ENCODE data around the gene ASIC2. TPM values are rescaled to one million over a fixed set of nuclear protein-coding genes. Genes with fewer than 3 reads are reported as not detected.

The ASIC2 gene
- polyA plus RNA-seq, 6 donors from 2014 or later = not detected

- H3K36me3 Mint-ChIP-seq = no peaks in the 10 kb centered on the region
- no peak overlapping the region for H3K4me3 Mint-ChIP-seq
- H3K9me3 Mint-ChIP-seq = peaks cover 0 to 12% (median 5%) of the 10 kb centered on the region in 7 donors
- peaks cover 14 to 29% (median 18%) of the 10 kb centered on the region in 3 donors for H3K27me3 Mint-ChIP-seq
- no peak overlapping the region for H3K27ac Mint-ChIP-seq
- DNase-seq (no peak), ATAC-seq (ENCODE audit: low read depth in 2 of 2) (no peak)
- no peaks in the 10 kb centered on the region for H3K4me1 Mint-ChIP-seq
Measured at GRCh38 chr17:33056399-33057146, 236.5 kb downstream of the ASIC2 start.

GRCh38 chr17:33055746-33056145 is 237.3 kb downstream of the ASIC2 start:
- Mint-ChIP-seq H3K4me3 (no peak overlapping the region), H3K27ac (no peak overlapping the region)
- DNase-seq = no peak

DNA sequence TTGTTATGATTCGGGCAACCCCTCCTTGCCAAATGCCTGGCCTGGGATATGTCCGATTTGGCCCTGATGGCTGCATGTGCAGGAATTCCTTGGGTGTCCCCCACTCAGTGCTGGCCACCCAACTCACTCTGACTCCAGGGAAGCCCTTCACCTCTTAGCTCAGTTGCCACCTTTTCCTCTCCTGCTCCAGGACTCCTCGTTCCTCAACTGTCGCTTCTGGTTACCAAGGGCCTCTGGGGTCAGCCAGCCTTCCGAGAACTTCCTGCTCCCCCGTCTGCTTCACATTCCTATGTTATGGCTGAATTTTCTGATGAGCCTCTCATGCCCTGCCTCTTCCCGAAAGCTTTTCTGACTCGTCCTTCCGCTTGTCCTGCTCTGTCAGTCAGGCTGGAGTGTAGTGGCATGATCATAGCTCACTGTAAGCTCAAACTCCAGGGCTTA is 237.9 kb downstream of the ASIC2 start:
- no peaks in the 10 kb centered on the region for H3K4me1 Mint-ChIP-seq
- no peak overlapping the region for H3K27ac Mint-ChIP-seq
- peaks cover 14 to 31% (median 18%) of the 10 kb centered on the region in 3 donors for H3K27me3 Mint-ChIP-seq
- H3K9me3 Mint-ChIP-seq = peaks cover 0 to 5% (median under 1%) of the 10 kb centered on the region in 7 donors
- no peak for DNase-seq
- ATAC-seq (ENCODE audit: low read depth in 2 of 2) = no peak
- peak overlapping the region in 1 of 8 donors; percentile 29 for H3K4me3 Mint-ChIP-seq
- H3K36me3 Mint-ChIP-seq = no peaks in the 10 kb centered on the region

More at GRCh38 chr17:33055746-33056145, 237.3 kb downstream of the ASIC2 start:
- H3K9me3 Mint-ChIP-seq = peaks cover 0 to 7% (median 5%) of the 10 kb centered on the region in 7 donors
- no peaks in the 10 kb centered on the region for H3K36me3 Mint-ChIP-seq
- H3K4me1 Mint-ChIP-seq = no peaks in the 10 kb centered on the region
- H3K27me3 Mint-ChIP-seq = peaks cover 14 to 31% (median 18%) of the 10 kb centered on the region in 3 donors
- no peak for ATAC-seq (ENCODE audit: low read depth in 2 of 2)

DNA sequence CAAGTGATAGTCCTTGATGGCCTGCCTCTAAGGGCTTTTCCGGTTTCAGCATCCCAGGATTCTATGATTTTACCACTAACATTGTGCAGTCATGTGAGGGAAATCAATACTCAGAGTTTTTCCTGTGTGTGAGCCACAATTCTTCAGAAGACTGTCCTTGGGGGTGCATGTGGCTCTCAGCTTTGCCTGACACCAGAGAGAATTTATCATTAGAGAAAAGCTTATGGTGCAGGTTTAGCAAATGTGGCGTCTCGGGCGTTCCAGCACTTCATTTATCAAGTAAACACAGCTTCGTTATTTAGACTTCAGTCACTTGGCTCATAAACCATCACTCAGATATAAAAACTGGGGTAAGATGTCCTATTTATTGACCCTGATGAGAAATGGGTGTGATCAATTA is 238.7 kb downstream of the ASIC2 start:
- H3K36me3 Mint-ChIP-seq = no peaks in the 10 kb centered on the region
- H3K27me3 Mint-ChIP-seq = peaks cover 14 to 31% (median 18%) of the 10 kb centered on the region in 3 donors
- ATAC-seq (ENCODE audit: low read depth in 2 of 2) (no peak), DNase-seq (no peak)
- no peaks in the 10 kb centered on the region for H3K4me1 Mint-ChIP-seq
- H3K9me3 Mint-ChIP-seq = peaks cover 0 to 2% (median 0%) of the 10 kb centered on the region in 7 donors
- H3K4me3 Mint-ChIP-seq = no peak overlapping the region
- H3K27ac Mint-ChIP-seq = no peak overlapping the region

GRCh38 chr17:33053676-33054075 is 239.4 kb downstream of the ASIC2 start:
- H3K9me3 Mint-ChIP-seq = peaks cover 0 to 2% (median 0%) of the 10 kb centered on the region in 7 donors
- no peak for DNase-seq
- no peaks in the 10 kb centered on the region for H3K4me1 Mint-ChIP-seq
- peak overlapping the region in 1 of 8 donors; percentile 0 for H3K4me3 Mint-ChIP-seq
- H3K27ac Mint-ChIP-seq = no peak overlapping the region
- no peaks in the 10 kb centered on the region for H3K36me3 Mint-ChIP-seq
- ATAC-seq (ENCODE audit: low read depth in 2 of 2) = no peak
- peaks cover 11 to 31% (median 22%) of the 10 kb centered on the region in 3 donors for H3K27me3 Mint-ChIP-seq

DNA sequence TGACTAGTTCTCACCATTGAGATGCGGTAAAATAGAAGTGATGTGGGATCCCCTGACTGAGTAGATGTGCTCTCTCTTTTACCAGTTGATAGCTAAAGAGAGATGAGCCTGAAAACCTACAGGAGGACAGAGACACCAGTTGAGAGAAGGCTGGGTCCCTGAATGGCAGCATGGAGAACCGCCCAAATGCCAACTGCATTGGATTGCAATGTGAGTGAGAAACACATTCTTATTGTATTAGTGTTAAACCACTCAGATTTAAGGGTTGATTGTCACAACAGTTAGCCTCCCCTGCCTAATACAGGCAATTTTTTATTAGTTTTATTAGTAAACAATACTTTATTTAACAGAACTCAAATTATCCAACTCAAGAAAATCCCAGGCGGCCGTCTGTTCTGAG is 240.2 kb downstream of the ASIC2 start:
- ATAC-seq (ENCODE audit: low read depth in 2 of 2) (no peak), DNase-seq (no peak)
- H3K36me3 Mint-ChIP-seq = no peaks in the 10 kb centered on the region
- H3K4me3 Mint-ChIP-seq = no peak overlapping the region
- H3K27ac Mint-ChIP-seq = no peak overlapping the region
- no peaks in the 10 kb centered on the region for H3K4me1 Mint-ChIP-seq
- H3K27me3 Mint-ChIP-seq = peaks cover 12 to 31% (median 23%) of the 10 kb centered on the region in 3 donors
- no peaks in the 10 kb centered on the region for H3K9me3 Mint-ChIP-seq

DNA sequence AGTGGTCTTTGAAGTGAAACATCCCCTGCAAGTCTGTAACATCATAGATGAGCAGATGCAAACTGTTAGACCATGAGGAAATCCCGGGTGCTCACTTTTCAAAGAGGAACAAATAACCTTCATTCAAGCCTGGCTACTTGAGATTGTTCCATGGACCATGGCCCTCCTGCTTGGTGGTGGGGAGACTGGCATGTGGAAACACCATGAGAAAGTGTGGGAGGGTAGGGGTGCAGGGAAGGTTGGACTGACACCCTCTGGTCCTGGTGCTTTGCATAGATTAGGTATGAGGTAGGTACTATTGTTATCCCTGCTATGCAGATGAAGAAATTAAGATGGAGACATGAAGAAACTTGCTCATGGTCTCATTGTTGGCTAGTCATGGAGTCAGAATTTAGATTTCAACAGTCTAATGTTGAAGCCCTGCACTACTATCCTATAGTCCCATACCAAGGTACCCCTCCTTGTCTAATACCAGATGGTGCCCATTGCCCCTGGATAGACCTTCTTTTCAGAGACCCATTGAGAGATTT is 242.4 kb downstream of the ASIC2 start:
- DNase-seq (no peak), ATAC-seq (ENCODE audit: low read depth in 2 of 2) (no peak)
- no peak overlapping the region for H3K27ac Mint-ChIP-seq
- no peak overlapping the region for H3K4me3 Mint-ChIP-seq
- no peaks in the 10 kb centered on the region for H3K36me3 Mint-ChIP-seq
- peaks cover 12 to 30% (median 21%) of the 10 kb centered on the region in 3 donors for H3K27me3 Mint-ChIP-seq
- no peaks in the 10 kb centered on the region for H3K4me1 Mint-ChIP-seq
- no peaks in the 10 kb centered on the region for H3K9me3 Mint-ChIP-seq

DNA sequence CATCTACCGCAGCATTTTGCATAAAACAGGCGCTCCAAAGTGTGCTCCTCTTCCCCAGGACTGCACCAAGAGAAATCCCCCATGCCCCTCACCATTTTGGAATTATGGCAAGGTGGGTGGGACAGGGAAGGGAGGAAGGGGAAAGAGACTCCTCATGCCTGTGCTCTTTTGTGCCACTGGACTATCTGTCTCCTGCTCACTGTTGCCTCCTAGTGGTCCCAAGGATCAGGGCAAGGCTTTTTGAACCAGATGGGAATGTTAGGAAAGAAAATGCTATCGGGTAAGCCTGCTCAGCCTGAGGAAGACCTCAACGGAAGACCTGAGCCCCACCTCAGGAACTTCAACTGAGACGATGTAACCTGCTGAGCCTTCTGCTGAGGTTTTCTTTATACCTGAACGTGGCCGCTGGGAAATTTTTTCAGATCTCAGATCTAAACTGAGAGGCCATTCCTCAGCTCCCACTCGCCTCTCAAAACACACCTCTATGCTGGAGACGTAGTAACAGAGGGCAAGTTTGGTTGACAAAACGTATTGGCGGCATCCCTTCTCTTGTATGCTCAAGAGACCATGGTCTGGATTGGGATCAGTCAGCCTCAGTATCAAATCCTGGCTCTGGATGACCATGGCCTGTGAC is 243.2 kb downstream of the ASIC2 start:
- peak; percentile 6 for DNase-seq
- no peak overlapping the region for H3K4me3 Mint-ChIP-seq

DNA sequence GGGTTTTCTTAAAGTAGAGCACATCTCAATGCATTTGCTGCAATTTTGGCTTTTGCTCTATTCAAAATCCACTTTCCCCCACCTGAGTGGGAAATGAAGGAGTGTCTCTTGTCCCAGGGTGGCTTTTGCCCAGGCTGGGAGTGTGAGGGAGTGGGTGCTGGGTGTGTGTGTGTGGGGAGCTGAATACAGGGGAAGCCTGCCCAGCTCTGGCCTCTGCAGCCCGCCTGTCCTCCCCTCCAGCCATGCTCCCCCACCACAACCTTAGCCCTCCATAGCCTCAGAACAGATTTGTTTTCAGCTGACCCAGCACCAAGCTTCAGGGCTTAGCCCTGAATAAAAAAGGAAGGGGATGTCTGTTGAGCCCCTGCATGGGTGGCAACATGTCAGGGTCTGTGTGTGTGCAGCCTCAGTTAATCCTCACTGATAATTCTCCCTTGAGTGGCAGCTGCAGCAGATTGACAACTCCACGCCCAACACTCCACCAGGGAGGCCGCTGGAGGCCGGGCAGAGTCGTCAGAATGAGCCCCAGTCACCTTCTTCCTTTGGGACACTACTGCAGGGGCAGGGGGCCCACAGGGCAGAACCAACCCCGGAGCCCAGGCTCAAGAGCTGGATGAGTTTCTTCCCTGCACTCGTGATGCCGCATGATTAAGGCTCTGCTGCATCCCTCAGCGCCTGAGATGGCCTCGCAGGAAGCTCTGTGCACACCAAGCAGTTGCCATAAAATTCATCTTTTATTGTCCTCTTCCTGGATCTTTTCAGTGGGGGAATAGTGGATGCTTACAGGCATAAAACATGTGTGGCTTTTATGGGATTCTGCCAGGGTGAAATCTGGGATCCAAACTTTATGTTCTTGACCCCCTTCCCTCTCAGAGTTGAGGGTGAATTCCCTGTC is 246.5 kb downstream of the ASIC2 start:
- Mint-ChIP-seq H3K4me3 (no peak overlapping the region), H3K4me1 (no peaks in the 10 kb centered on the region), H3K9me3 (no peaks in the 10 kb centered on the region), H3K36me3 (no peaks in the 10 kb centered on the region), H3K27ac (no peak overlapping the region), H3K27me3 (peaks cover 2 to 13% (median 12%) of the 10 kb centered on the region in 3 donors)
- DNase-seq (no peak), ATAC-seq (ENCODE audit: low read depth in 2 of 2) (no peak)

More for the DNA sequence above, 243.2 kb downstream of the ASIC2 start:
- Mint-ChIP-seq H3K36me3 (no peaks in the 10 kb centered on the region), H3K27ac (no peak overlapping the region), H3K9me3 (no peaks in the 10 kb centered on the region), H3K4me1 (no peaks in the 10 kb centered on the region), H3K27me3 (peaks cover 7 to 22% (median 17%) of the 10 kb centered on the region in 3 donors)
- ATAC-seq (ENCODE audit: low read depth in 2 of 2) = no peak

DNA sequence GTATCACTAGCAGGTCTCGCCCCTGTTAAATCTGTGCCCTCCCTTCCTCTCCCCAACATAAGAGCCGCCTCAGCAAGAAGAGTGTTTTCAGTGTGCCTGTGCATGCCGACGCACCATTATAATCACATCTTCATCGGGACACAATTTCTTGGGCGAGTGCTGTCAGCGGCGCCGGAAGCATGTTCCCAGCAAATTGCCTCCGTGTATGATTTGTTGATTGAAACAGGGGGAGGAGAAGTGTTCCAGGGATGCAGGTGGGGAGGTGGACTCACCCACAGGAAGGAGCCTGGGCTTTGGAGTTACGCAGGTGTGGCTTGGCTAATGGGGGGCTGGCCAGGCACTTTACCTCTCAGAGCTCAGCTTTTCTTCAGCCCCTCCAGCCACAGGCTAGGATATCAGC is 247.9 kb downstream of the ASIC2 start:
- no peak overlapping the region for H3K27ac Mint-ChIP-seq
- ATAC-seq (ENCODE audit: low read depth in 2 of 2) = no peak
- no peak for DNase-seq
- H3K9me3 Mint-ChIP-seq = no peaks in the 10 kb centered on the region
- no peak overlapping the region for H3K4me3 Mint-ChIP-seq
- H3K36me3 Mint-ChIP-seq = no peaks in the 10 kb centered on the region
- H3K4me1 Mint-ChIP-seq = no peaks in the 10 kb centered on the region
- peaks cover 2 to 16% (median 12%) of the 10 kb centered on the region in 3 donors for H3K27me3 Mint-ChIP-seq

DNA sequence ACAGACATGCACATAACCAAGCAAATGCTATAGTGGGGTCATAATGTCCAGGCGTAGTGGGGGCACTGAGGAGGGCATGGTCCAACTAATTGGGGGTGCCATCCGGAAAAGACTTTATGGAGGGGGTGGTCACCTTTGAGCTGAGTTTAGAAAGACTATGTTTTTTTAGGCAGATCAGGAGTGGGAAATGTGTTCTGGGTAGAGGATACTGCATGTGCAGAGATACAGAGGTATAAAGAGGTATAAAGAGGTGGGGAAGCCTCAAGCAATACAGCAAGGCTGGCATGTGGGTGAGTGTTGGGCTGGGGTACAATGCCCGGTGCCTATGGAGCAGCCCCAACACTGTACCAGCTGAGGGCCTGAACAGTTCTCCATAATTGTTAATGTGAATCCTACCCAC is 248.3 kb downstream of the ASIC2 start:
- DNase-seq = no peak
- H3K27ac Mint-ChIP-seq = no peak overlapping the region
- no peaks in the 10 kb centered on the region for H3K9me3 Mint-ChIP-seq
- H3K4me1 Mint-ChIP-seq = no peaks in the 10 kb centered on the region
- no peak overlapping the region for H3K4me3 Mint-ChIP-seq
- ATAC-seq (ENCODE audit: low read depth in 2 of 2) = no peak
- H3K27me3 Mint-ChIP-seq = peaks cover 7 to 20% (median 12%) of the 10 kb centered on the region in 3 donors
- H3K36me3 Mint-ChIP-seq = no peaks in the 10 kb centered on the region

- no peak overlapping the region for H3K27ac Mint-ChIP-seq
- H3K4me3 Mint-ChIP-seq = no peak overlapping the region
- ATAC-seq (ENCODE audit: low read depth in 2 of 2) (no peak), DNase-seq (no peak)
- H3K9me3 Mint-ChIP-seq = peaks cover 0 to 6% (median 1%) of the 10 kb centered on the region in 7 donors
- H3K4me1 Mint-ChIP-seq = no peaks in the 10 kb centered on the region
- H3K36me3 Mint-ChIP-seq = no peaks in the 10 kb centered on the region
- H3K27me3 Mint-ChIP-seq = peaks cover 24 to 49% (median 37%) of the 10 kb centered on the region in 3 donors
Measured at GRCh38 chr17:33040461-33040860, 252.6 kb downstream of the ASIC2 start.

DNA sequence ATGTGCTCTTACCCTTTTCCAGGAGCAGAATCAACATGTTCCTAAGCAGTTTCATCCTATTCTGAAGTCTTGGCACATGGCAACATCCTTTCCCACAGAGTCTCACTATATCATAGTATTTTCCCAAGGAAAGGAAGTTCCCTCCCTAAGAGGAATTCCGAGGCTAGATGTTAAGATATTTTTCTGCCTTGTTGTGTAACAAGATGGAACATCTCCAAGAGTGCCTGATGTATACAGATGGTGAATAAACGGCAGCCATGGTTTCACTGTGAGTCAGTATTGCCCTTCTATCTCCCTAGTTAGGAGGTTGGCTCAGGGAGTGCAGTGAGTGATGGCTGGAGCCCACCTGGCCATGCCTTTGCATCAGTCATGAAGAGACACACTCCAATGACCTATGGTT is 253.2 kb downstream of the ASIC2 start:
- DNase-seq (no peak), ATAC-seq (ENCODE audit: low read depth in 2 of 2) (no peak)
- H3K4me1 Mint-ChIP-seq = no peaks in the 10 kb centered on the region
- H3K9me3 Mint-ChIP-seq = peaks cover 0 to 11% (median 5%) of the 10 kb centered on the region in 7 donors
- H3K36me3 Mint-ChIP-seq = no peaks in the 10 kb centered on the region
- H3K4me3 Mint-ChIP-seq = no peak overlapping the region
- peak overlapping the region in 1 of 6 donors; percentile 2 for H3K27ac Mint-ChIP-seq
- peaks cover 29 to 51% (median 41%) of the 10 kb centered on the region in 3 donors for H3K27me3 Mint-ChIP-seq

Measured in naive B cell (primary cell).